HG03135 (cell line): Measurements from ENCODE around the gene CABLES2.
"Not testable (repeated sequence)": the region's sequence is repeated elsewhere in the genome, so short reads cannot be mapped to it uniquely, and the experiment has no call there.

Experiments used
- ATAC-seq: cut with Tn5 transposase; IDR thresholded peaks from one replicate; pipeline ENCODE4 v1.9.1; 2021; ENCODE audit warnings: mild to moderate bottlenecking, moderate library complexity; ENCODE audit not compliant: unreplicated experiment

The CABLES2 gene

GRCh38 chr20:62390317-62391164, 16.5 kb downstream of the CABLES2 start:
- ATAC-seq: no peak

GRCh38 chr20:62389601-62390087, 17.4 kb downstream of the CABLES2 start:
- ATAC-seq: no peak

GRCh38 chr20:62388839-62389600, 18.1 kb downstream of the CABLES2 start:
- no peak for ATAC-seq

GRCh38 chr20:62387933-62388635, 19.0 kb downstream of the CABLES2 start:
- no peak for ATAC-seq

- peak; percentile 3 for ATAC-seq
Observed at GRCh38 chr20:62387219-62387913, 19.7 kb downstream of the CABLES2 start.

GRCh38 chr20:62386383-62387218, 20.5 kb downstream of the CABLES2 start, which contains the start of gene RPS21:
TSS of gene RPS21 (plus strand) at chr20:62387103. CDS start at chr20:62387339, 236 bp downstream.
- peak; percentile 61 for ATAC-seq

- ATAC-seq: peak; percentile 56
Observed at GRCh38 chr20:62382306-62383198, 24.5 kb downstream of the CABLES2 start.

GRCh38 chr20:62381842-62382241, 25.2 kb downstream of the CABLES2 start:
- no peak for ATAC-seq

- no peak for ATAC-seq
Observed at GRCh38 chr20:62381202-62381797, 25.8 kb downstream of the CABLES2 start.

GRCh38 chr20:62378215-62378614, 28.9 kb downstream of the CABLES2 start:
- no peak for ATAC-seq

- no peak for ATAC-seq
Observed at GRCh38 chr20:62377615-62378178, 29.4 kb downstream of the CABLES2 start.

GRCh38 chr20:62377064-62377461, 30.0 kb downstream of the CABLES2 start:
- no peak for ATAC-seq

GRCh38 chr20:62376112-62377063, 30.7 kb downstream of the CABLES2 start:
- ATAC-seq: no peak

- ATAC-seq: no peak
Observed at GRCh38 chr20:62374331-62375152, 32.5 kb downstream of the CABLES2 start.

GRCh38 chr20:62373631-62374179, 33.4 kb downstream of the CABLES2 start:
- not testable (repeated sequence) for ATAC-seq
